ENCODE results near the gene SLC37A2.

- TF ChIP-seq CTCF (IDR thresholded peaks at IDR 0.05) = no peak
- TF ChIP-seq EP300 (IDR thresholded peaks at IDR 0.05) = no peak
- TF ChIP-seq POLR2AphosphoS5 (IDR thresholded peaks at IDR 0.05) = no peak
- TF ChIP-seq POLR2A (IDR thresholded peaks at IDR 0.05) = no peak
Measured at GRCh38 chr11:125102510-125102909, 39.4 kb downstream of the SLC37A2 start.

All from gastroesophageal sphincter (tissue), 3 donors.